GM23338 (cell line): Measurements from ENCODE around the gene JMJD1C.
"Not testable (repeated sequence)": the region's sequence is repeated elsewhere in the genome, so short reads cannot be mapped to it uniquely, and the experiment has no call there.

ENCODE experiments used
- CREB1 ChIP-seq: fragments of 250-450 bp; sonication (Bioruptor Pico); IDR thresholded peaks from 2 replicates; pipeline ENCODE4 v1.5.0; 2020; ENCODE audit warnings: low read depth, mild to moderate bottlenecking, moderate library complexity
- CTCF ChIP-seq, 2 experiments: fragments of 200-600 bp in 1 of 2; sonication (generic) in 1 of 2; conservative IDR thresholded peaks; 2 replicates each; pipeline versions ENCODE4 v1.5.1 to v1.6.1; 2016 to 2017; ENCODE audit warnings: antibody characterized with exemption in 2 of 2, low read depth in 2 of 2, mild to moderate bottlenecking in 2 of 2, moderate library complexity in 1 of 2
- EZH2 ChIP-seq: fragments of 200-600 bp; sonication (generic); IDR thresholded peaks from one replicate; pipeline ENCODE4 v1.8.0; 2017; ENCODE audit warnings: antibody characterized with exemption, mild to moderate bottlenecking, low read depth; ENCODE audit not compliant: unreplicated experiment
- EZH2phosphoT487 ChIP-seq: fragments of 200-600 bp; sonication (generic); IDR thresholded peaks from one replicate; pipeline ENCODE4 v1.8.1; 2018; ENCODE audit warnings: antibody characterized with exemption; ENCODE audit not compliant: unreplicated experiment
- JUNB ChIP-seq: IDR thresholded peaks from one replicate; pipeline ENCODE4 v1.6.1; 2016; ENCODE audit warnings: antibody characterized with exemption; ENCODE audit not compliant: unreplicated experiment
- POLR2AphosphoS5 ChIP-seq: IDR thresholded peaks from 2 replicates; pipeline ENCODE4 v1.6.1; 2016; ENCODE audit warnings: antibody characterized with exemption, low read depth
- REST ChIP-seq: IDR thresholded peaks from one replicate; pipeline ENCODE4 v1.6.1; 2018; ENCODE audit warnings: antibody characterized with exemption; ENCODE audit not compliant: unreplicated experiment
- STAT1 ChIP-seq: IDR thresholded peaks from one replicate; pipeline ENCODE4 v1.6.1; 2016; ENCODE audit warnings: antibody characterized with exemption; ENCODE audit not compliant: unreplicated experiment
- ZNF462 ChIP-seq: fragments of 250-450 bp; sonication (Bioruptor Pico); IDR thresholded peaks from 2 replicates; pipeline ENCODE4 v1.5.0; 2020; ENCODE audit warnings: mild to moderate bottlenecking, moderate library complexity

- TF ChIP-seq CTCF (conservative IDR thresholded peaks at IDR 0.05; ENCODE audit: low read depth in 2 of 2); POLR2AphosphoS5; EZH2phosphoT487; JUNB; ZNF462 (CRISPR knock-in tag); EZH2; REST; CREB1; STAT1: not testable (repeated sequence)
These were observed 34.8 kb upstream of the JMJD1C start for GRCh38 chr10:63500551-63500950.
